CD4-positive, alpha-beta T cell treated with Interferon alpha-2 for 1 hour (primary cell): ENCODE measurements around the gene DRG1.
"Not testable (repeated sequence)": the region's sequence is repeated elsewhere in the genome, so short reads cannot be mapped to it uniquely, and the experiment has no call there.

Source experiments
- DNase-seq, 2 donors: peaks; one replicate each; pipeline ENCODE4 v3.0.0-alpha.2; 2020 to 2022

DRG1 gene

DNA sequence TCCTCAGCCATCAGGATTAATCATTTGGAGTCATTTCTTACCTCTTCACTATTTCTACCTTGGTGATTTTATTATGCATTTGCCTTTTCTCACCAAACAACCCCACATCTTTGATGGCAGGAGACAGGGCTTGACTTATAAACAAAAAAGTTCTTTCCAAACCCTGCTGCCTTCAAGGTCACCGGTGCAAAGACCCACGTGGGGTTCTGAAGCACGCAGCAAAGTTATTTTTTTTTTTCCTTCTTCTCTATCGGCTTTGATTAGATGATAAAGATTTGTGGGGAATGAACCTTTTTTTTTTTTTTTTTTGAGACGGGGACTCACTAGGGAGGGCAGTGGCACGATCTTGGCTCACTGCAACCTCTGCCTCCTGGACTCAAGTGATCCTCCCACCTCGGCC, 44.1 kb downstream of the DRG1 start:
- no peak for DNase-seq

DNA sequence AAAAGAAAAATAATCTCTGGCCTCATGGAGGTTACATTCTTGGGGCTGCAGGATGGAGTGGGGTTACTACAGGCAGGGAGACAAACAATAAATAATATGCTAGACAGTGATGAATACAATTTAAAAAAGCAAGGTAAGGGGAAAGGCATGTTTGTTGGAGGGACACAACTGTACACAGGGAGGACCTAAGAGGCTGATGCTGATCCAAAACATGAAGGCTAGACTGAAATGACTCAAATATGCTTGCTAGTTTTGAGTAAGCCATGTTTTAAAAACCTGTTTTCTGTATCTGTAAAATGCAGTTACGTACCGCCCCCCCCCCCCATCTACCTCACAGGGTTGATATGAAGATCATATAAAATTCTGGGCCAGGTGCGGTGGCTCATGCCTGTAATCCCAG, 46.2 kb downstream of the DRG1 start:
- no peak for DNase-seq

DNA sequence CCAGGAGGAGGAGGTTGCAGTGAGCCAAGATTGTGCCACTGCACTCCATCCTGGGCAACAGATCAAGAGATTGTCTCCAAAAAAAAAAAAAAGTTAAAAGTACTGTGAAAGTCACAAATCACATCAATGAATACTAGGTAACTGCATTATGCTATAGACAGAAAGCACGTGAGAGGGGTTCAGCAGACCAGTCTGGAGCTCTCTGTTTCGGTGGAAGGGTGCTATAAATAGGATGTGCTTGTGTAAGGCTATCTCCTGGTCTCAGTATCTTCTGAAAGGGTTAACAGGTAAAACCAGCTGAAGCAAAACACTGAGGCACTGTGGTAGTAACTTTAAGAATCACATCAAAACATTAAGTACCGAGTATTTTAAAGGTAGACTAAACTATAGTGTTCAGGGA, 46.8 kb downstream of the DRG1 start:
- no peak for DNase-seq

DNA sequence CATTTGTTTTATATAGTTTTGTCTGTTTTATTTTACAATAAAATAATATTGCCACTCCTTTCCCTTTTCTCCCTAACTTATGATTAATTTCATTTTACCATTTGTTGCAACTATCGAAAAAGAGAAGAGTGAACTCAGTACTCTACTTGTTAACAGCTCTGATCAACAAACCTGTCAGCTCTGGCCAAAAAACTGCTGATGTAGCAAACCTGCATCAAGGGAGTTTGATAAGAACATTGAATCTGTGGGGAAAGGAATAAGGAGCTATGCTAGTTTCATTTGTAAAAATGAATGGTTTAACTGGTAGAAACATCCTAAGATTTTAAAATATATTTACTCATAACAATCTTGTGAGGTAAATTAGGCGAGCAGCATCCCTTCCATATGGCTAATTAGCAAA, 47.4 kb downstream of the DRG1 start:
- no peak for DNase-seq

GRCh38 chr22:31447337-31447736, 47.9 kb downstream of the DRG1 start:
- no peak for DNase-seq

- DNase-seq: no peak
Observed at GRCh38 chr22:31448382-31448781, 49.0 kb downstream of the DRG1 start.

DNA sequence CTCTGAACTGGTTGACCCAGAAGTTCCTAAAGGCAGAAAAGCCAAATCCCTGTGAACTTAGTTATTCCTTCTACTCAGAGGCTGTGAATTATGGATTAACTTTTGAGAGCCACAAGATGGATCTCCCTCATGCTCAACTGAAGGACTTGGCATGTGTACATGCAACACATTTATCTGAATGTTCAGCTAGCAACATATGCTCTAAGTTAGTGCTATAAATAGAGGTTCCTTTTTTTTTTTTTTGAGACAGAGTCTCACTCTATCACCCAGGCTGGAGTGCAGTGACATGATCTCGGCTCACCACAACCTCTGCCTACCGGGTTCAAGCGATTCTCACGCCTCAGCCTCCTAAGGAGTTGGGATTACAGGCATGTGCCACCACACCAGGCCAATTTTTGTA, 50.1 kb downstream of the DRG1 start:
- no peak for DNase-seq

GRCh38 chr22:31451709-31452571, 52.5 kb downstream of the DRG1 start:
- peak in 1 of 2 donors; percentile 48 for DNase-seq

GRCh38 chr22:31461699-31462098, 62.3 kb downstream of the DRG1 start:
- DNase-seq: no peak

DNA sequence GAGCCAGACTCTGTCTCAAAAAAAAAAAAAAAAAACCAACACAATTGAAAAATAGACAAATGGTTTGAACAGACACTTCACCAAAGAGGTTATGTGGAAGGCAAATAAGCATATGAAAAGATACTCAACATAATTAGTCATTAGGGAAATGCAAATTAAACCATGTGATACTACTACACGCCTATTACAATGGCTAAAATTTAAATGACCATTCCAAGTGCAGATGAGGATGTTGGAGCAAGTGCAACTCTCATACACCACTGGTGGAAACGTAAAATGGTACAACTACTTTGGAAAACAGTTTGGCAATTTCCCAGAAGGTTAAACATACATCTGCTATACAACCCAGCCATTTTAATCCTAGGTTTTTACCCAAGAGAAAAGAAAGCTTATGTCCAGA, 65.9 kb downstream of the DRG1 start:
- DNase-seq: no peak

DNA sequence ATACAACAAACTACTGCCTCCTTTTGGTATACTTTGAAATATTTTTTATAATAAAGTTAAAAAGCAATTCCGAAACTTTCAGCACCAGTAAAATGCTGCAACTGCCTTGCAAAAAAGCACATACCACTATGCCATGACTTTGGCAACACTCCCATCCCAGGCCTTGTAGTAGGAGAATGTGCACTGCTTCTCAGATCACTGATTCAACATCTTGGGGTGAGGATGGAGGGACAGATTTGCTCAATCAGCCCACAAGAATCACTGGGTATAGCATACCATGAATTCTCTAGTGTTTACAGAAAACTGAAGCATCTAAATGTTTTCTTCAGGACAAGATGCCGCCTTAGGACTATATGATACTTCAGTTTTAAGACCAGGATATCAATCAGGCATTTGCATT, 75.3 kb downstream of the DRG1 start:
- no peak for DNase-seq

DNA sequence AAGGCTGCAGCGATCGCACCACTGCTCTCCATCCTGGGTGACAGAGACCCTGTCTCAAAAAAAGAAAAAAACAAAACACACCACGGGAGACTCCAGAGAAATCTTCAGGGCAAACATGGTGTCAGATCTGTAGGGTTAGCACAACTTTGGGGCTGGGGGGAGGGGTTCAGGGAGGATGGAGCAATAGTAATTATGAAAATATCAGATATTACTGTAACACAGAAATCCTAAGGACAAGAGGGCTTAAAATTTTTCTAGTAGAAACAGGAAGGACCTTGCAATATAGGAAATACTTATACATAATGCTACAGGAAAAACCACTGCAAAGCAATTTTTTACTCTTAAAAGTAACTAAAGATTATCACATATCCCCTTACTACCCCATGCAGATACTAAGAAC, 76.4 kb downstream of the DRG1 start:
- no peak for DNase-seq

GRCh38 chr22:31477329-31477728, 77.9 kb downstream of the DRG1 start:
- DNase-seq: no peak

GRCh38 chr22:31481129-31481528, 81.7 kb downstream of the DRG1 start:
- no peak for DNase-seq

DNA sequence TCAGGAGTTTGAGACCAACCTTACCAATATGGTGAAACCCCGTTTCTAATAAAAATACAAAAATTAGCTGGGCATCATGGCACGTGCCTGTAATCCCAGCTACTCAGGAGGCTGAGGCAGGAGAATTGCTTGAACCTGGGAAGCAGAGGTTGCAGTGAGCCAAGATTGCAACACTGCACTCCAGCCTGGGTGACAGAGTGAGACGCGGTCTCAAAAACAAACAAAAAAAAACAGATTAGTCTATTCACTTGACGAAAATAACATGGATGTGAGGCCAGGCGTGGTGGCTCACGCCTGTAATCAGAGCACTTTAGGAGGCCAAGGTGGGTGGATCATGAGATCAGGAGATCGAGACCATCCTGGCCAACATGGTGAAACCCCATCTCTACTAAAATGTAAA, 83.1 kb downstream of the DRG1 start:
- not testable (repeated sequence) for DNase-seq
